Umbilical cord (tissue), 2 donors: Measurements from ENCODE around the gene UVSSA. TPM values are rescaled to one million over a fixed set of nuclear protein-coding genes. Genes with fewer than 3 reads are reported as not detected.
"Not testable (repeated sequence)": the region's sequence is repeated elsewhere in the genome, so short reads cannot be mapped to it uniquely, and the experiment has no call there.

Experiments
- DNase-seq: peaks from one replicate; pipeline ENCODE4 v3.0.0-alpha.2; 2015; ENCODE audit warnings: low spot score
- total RNA-seq: library from RNA; depleted of rRNA; stranded (reverse); fragments of >200 nt; gene quantifications from one replicate; pipeline ENCODE4 v1.2.3, GENCODE V29; 2014; ENCODE audit warnings: low replicate concordance; ENCODE audit not compliant: insufficient read depth

The UVSSA gene
- total RNA-seq, 1 donor from 2014 or later, result 7.5 TPM

GRCh38 chr4:1330761-1331590 lies 16.0 kb upstream of the UVSSA start:
- DNase-seq, result no peak

GRCh38 chr4:1331591-1332353 lies 15.2 kb upstream of the UVSSA start:
- DNase-seq, result no peak

- no peak for DNase-seq
Measured at GRCh38 chr4:1332686-1333085, 14.3 kb upstream of the UVSSA start.

- no peak for DNase-seq
Measured at GRCh38 chr4:1333256-1333655, 13.8 kb upstream of the UVSSA start.

- not testable (repeated sequence) for DNase-seq
Measured at GRCh38 chr4:1333851-1334578, 13.0 kb upstream of the UVSSA start.

GRCh38 chr4:1334579-1334895 lies 12.5 kb upstream of the UVSSA start:
- no peak for DNase-seq

GRCh38 chr4:1335193-1335883 lies 11.7 kb upstream of the UVSSA start:
- not testable (repeated sequence) for DNase-seq

- no peak for DNase-seq
Measured at GRCh38 chr4:1336088-1336491, 10.9 kb upstream of the UVSSA start.

GRCh38 chr4:1337376-1337831 lies 9.6 kb upstream of the UVSSA start:
- no peak for DNase-seq

GRCh38 chr4:1337951-1338751 lies 8.9 kb upstream of the UVSSA start:
- DNase-seq, result no peak

GRCh38 chr4:1338752-1339414 lies 8.1 kb upstream of the UVSSA start:
- no peak for DNase-seq

GRCh38 chr4:1339489-1339888 lies 7.5 kb upstream of the UVSSA start:
- DNase-seq, result no peak

- no peak for DNase-seq
Measured at GRCh38 chr4:1340181-1340747, 6.7 kb upstream of the UVSSA start.

GRCh38 chr4:1340861-1341260 lies 6.1 kb upstream of the UVSSA start:
- DNase-seq, result no peak

- DNase-seq, result no peak
Measured at GRCh38 chr4:1342003-1342402, 5.0 kb upstream of the UVSSA start.

- DNase-seq, result no peak
Measured at GRCh38 chr4:1344696-1345095, 2.3 kb upstream of the UVSSA start.

- peak; percentile 76 for DNase-seq
Measured at GRCh38 chr4:1345903-1346780, 866 bp upstream of the UVSSA start.

GRCh38 chr4:1347410-1347864 lies 429 bp downstream of the UVSSA start:
- peak; percentile 90 for DNase-seq

- no peak for DNase-seq
Measured at GRCh38 chr4:1348014-1348513, 1.1 kb downstream of the UVSSA start.
